GM21423 (cell line): ENCODE measurements around the gene FBH1.
"Not testable (repeated sequence)": the region's sequence is repeated elsewhere in the genome, so short reads cannot be mapped to it uniquely, and the experiment has no call there.

Source experiments
- ATAC-seq: cut with Tn5 transposase; IDR thresholded peaks from one replicate; pipeline ENCODE4 v1.9.1; 2021; ENCODE audit warnings: mild to moderate bottlenecking, moderate library complexity; ENCODE audit not compliant: unreplicated experiment

Gene FBH1

DNA sequence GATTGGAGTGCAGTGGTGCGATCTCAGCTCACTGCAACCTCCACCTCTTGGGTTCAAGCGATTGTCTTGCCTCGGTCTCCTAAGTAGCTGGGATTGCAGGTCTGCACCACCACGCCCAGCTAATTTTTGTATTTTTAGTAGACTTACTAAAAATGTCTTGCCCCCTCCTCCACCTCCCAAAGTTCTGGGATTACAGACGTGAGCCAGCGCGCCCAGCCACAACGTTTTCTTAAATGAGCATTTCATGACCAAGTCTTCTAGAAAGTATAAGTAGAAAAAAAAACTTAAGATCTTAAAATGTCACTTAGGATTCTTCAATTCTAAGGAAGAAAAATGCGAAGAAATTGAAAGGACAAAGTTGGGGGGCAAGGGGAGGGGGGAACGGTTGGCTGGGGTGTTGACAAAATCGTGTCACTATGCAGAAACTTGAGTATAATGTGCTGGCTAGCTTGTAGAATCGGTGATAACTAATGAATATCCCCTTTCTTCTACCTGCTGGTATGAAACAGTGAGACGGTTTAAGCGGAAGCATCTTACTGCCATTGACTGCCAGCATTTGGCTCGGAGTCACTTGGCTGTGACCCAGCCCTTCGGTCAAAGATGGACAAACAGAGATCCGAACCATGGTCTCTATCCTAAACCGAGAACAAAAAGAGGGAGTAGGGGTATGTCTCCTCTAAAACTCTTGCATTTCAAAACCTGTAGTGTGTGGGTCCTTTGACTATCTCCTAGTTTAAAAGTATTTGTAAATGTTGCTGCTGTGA lies 12.7 kb downstream of the FBH1 start:
- ATAC-seq, result no peak

GRCh38 chr10:5903563-5903962 lies 13.5 kb downstream of the FBH1 start:
- ATAC-seq, result no peak

DNA sequence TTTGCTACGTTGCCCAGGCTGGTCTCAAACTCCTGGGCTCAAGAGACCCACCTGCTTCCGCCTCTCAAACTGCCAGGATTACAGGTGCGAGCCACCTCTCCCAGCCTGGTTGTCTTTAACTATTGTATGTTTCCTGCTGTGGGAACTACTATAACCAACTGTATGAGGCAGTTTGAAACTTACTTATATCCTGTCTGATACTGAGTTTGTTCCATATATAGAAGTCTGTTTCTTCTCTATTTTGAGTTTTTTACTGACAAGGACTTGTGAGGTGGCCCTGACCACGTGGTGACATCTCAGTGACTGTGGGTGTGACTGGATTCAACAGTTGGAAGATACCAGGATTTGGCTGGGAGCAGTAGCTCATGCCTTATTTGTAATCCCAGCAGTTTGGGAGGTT lies 14.2 kb downstream of the FBH1 start:
- peak; percentile 95 for ATAC-seq

DNA sequence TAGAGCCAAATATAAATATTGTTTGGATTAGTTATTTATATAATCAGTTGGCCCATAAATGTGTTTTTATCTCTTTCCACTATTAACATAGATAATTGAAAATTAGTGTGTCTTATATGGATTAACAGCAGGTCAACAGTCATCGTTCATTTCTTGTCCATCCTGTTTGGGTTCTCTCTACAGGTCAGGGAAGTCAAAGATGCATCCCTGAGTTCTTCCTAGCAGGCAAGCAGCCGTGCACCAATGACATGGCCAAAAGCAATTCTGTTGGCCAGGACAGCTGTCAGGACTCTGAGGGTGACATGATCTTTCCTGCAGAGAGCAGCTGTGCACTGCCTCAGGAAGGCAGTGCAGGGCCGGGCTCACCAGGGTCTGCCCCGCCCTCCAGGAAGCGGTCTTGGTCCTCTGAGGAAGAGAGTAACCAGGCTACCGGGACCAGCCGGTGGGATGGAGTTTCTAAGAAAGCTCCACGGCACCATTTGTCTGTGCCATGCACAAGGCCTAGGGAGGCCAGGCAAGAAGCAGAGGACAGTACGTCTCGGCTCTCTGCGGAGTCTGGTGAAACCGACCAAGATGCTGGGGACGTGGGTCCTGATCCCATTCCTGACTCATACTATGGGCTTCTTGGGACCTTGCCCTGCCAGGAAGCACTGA lies 15.9 kb downstream of the FBH1 start:
- no peak for ATAC-seq

GRCh38 chr10:5906651-5907050 lies 16.6 kb downstream of the FBH1 start:
- ATAC-seq, result no peak

DNA sequence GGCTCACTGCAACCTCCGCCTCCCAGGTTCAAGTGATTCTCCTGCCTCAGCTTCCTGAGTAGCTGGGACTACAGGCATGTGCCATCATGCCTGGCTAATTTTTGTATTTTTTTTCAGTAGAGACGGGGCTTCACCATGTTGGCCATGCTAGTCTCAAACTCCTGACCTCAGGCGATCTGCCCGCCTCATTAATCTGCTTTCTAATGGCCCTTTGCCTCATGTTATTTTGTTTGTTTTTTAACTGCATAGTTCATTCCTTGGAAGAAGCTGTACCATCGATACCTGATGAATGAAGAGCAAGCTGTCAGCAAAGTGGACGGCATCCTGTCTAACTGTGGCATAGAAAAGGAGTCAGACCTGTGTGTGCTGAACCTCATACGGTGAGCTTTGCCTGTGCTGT lies 18.6 kb downstream of the FBH1 start:
- ATAC-seq, result not testable (repeated sequence)

DNA sequence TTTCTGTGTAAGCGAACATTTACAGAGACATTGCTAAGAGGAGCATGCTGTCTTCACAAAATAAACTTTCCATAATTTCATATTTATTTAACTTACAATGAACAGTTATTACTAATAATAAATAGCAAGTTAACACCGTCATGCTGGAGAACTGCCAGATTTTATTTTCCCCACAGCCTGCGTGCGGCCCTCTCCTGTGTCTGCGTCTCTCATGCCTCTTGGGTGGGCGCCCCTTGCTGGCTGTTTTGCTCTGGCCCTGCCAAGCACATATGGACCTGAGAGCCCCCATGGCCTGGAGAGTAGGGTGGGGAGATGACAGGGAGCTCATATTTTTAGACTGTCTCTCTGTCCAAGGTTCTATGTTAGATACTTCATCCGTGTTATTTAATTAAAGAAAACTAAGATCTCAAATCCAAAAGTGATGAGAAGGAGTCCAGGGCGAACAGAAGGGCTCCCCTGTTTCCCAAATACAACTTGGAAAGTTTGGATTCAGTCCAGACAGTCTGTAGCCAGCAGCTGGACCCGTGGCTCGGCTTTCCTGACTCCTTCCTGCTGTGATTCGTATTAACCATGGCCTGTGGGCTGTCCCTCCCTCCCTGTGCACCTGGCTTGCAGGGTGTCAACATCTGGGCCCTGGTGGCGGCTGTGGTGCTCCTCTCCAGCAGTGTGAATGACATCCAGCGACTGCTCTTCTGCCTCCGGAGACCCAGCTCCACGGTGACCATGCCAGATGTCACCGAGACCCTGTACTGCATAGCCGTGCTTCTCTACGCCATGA lies 20.5 kb downstream of the FBH1 start:
- no peak for ATAC-seq

- no peak for ATAC-seq
These were observed 21.6 kb downstream of the FBH1 start for GRCh38 chr10:5911670-5912069.

GRCh38 chr10:5913736-5914135 lies 23.7 kb downstream of the FBH1 start:
- no peak for ATAC-seq

DNA sequence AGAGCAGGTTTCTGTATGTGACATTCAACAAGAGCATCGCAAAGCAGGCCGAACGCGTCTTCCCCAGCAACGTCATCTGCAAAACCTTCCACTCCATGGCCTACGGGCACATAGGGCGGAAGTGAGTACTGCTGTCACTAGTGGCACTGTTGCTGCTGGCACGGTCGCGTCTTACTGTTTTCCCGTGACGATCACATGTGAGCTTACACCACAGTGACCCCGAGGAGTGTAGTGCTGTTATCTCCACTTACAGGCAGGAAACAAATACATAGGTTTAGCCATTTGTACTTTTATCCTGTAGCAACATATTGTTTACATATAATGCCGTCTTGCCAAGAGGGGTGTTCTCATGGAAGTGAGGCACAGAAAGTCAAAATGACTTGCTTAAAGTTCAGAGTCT lies 25.4 kb downstream of the FBH1 start:
- ATAC-seq, result no peak

DNA sequence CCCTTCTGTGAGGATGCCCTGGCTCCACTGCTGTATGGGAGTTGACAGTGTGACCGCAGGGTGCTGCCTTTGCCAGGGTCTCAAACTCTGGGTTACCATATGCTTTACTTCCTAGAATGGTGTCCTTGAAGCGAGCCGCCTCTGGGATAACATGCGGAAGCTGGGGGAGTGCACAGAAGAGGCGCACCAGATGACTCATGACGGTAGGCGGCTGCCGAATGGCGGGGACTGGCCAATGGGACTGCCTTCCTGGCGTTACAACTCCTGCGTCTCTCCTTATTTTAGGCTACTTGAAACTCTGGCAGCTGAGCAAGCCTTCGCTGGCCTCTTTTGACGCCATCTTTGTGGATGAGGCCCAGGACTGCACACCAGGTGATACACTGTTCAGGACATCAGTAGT lies 27.3 kb downstream of the FBH1 start:
- no peak for ATAC-seq

DNA sequence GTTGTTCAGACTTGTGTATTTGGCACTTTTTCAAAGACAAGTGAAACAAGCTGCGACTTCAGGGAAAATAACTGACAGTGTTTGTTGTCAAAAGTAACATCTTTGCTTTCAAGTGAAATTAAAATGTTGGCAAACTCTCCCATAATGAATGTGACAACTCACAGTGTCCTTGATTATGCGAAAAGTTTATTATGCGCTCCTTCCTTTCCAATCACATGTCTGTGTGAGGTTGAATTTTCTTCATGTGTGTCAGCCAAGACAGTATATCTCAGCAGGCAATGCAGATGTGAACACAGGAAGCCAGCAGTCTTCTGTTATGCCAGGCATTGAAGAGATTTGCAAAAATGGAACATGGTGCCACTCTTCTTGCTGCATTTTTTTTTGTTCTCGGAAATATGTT lies 28.7 kb downstream of the FBH1 start:
- no peak for ATAC-seq

DNA sequence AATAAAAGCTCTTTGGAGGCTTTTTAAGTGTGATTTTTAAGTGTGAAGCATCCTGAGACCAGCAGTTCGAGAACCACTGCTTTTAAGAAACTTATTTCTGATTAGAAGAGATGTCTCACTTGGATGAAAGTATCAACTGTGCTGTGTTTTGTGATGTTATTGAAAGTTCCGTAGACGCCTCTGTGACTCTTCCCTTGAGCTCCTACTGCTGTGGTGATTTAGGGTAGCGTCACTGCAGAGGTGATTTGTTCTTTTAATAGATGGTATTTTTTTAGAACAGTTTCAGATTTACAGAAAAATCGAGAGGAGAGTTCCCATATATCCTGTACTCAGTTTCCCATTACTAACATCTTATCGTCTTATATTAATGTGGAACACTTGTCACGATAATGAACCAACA lies 29.5 kb downstream of the FBH1 start:
- ATAC-seq, result no peak

DNA sequence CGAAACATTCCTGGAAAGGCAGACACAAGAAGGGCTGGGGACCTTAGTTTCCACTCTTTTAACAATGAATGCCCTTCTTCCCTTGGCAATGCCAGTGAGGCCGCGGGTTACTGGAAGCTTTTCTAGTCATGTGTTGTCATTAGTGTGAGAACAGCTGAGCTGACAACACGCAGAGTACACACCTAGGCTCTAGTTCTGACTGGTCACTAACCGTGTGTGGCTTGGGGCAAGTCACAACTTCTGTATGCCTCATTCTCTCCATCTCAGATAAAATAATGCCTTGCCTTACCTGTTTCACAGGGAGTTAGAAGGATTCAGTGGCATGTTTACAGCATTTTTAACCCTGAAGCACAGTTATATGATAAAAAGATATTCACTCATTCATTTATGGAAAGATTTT lies 31.7 kb downstream of the FBH1 start:
- no peak for ATAC-seq

DNA sequence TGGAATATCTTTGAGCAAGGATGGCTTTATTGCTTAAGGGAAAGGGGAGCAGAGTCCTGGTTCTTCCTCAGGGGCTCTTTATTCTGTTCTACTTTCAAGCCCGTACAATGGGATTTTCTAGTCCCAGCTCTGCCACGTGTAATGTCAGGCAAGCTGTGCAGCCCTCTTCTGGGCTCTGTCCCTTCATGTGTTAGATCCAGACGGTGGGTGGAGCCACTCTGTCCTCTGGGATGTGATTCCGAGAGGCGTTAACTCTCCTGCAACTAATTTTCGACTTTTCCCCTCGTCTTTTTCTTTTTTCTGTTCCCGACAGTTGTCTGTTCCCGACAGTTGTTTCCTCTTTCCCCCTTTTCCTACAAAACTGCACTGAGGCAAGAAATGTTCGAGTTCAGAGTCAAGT lies 34.8 kb downstream of the FBH1 start:
- ATAC-seq, result no peak

DNA sequence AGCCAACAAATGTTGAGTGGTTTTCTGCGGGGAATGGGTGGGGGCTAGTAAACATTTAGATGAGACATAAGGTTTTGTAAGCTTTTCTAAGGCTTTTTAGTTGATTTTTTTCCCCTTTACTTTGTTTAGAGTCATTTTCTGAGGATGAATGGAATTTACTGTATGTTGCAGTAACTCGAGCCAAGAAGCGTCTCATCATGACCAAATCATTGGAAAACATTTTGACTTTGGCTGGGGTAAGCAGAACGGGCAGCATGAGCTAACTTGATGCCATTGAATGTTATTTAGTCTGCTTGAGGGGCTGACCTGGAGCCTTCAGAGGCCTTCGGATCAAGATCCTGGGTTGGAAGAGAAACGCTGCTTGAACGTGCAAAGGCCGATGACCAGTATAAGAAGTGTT lies 37.3 kb downstream of the FBH1 start:
- no peak for ATAC-seq

DNA sequence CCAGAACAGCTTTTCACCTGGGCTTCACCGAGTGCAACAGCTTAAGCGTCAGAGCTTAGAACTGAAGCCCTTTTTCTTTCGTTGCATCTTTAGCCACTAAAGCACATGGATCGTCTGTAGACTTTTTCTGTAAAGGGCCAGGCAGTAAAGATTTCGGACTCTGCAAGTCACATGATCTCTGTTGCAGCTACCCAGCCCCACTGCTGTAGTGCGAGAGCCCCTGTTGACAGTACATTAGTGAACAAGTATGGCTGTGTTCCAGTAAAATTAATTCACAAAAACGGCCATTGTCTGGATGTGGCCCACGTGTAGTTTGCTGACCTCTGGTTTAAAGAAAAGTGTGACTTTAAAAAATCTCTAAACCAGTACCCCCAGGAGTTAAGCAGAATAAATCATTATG lies 39.4 kb downstream of the FBH1 start:
- ATAC-seq, result no peak

DNA sequence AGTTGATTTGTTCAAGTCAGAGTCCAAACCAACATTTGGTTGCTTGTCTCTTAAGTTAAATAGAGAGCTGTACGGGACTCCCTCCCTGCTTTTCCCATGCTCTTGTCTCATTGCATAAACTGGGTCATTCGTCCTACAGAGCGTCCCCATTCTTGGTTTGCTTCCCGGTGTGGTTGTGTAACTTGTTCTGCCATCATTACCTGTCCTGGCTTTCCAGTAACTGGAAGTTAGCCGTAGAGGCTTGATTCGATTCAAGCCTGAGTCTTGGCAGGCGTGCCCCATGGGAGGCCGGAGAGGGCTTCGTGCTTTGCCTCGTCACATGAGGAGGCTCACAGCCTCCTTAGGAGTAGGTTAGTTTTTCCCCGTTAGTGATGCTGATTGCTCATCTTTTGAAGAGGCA lies 40.2 kb downstream of the FBH1 start:
- ATAC-seq, result no peak

- ATAC-seq, result no peak
These were observed 42.3 kb downstream of the FBH1 start for GRCh38 chr10:5932345-5932744.

- no peak for ATAC-seq
These were observed 44.0 kb downstream of the FBH1 start for GRCh38 chr10:5933909-5934546.

- no peak for ATAC-seq
These were observed 45.6 kb downstream of the FBH1 start for GRCh38 chr10:5935628-5936027.

DNA sequence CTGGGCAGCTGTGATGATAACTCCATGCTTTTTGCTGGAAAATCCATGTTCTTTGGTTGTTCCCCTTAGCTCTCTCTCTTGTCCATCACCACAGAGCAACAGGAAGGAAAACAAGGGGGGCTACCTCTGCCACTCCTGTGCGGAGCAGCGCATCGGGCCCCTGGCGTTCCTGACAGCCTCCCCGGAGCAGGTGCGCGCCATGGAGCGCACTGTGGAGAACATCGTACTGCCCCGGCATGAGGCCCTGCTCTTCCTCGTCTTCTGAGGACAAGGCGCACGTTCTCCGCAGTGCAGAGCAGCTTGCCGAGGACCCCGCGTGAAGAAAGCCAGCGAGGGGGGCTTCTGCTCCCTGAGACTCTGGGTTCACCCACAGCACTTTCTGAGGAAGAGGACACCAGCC lies 47.0 kb downstream of the FBH1 start:
- ATAC-seq, result no peak
